GM12874 (cell line): ENCODE measurements around the gene NRARP.

Source experiments
- CTCF ChIP-seq: IDR thresholded peaks from 2 replicates; pipeline ENCODE4 v1.5.1; 2011; ENCODE audit warnings: low read depth, mild to moderate bottlenecking, control low read depth, low read length, moderate library complexity; ENCODE audit not compliant: insufficient read depth

The NRARP gene

GRCh38 chr9:137281345-137282116 is 20.5 kb downstream of the NRARP start:
- TF ChIP-seq CTCF = no peak

GRCh38 chr9:137280474-137281344 is 21.4 kb downstream of the NRARP start:
- no peak for TF ChIP-seq CTCF

GRCh38 chr9:137279741-137280473 is 22.2 kb downstream of the NRARP start:
- TF ChIP-seq CTCF = no peak

GRCh38 chr9:137278721-137279711 is 23.1 kb downstream of the NRARP start:
- no peak for TF ChIP-seq CTCF

- no peak for TF ChIP-seq CTCF
Observed at GRCh38 chr9:137278061-137278701, 23.9 kb downstream of the NRARP start.

GRCh38 chr9:137277329-137278041 is 24.6 kb downstream of the NRARP start, which contains the start of gene TOR4A:
Gene TOR4A, plus strand, starts transcription at chr9:137277726. Its CDS starts 964 bp downstream, at chr9:137278690.
- peak; percentile 30; the same call in 1 of the 2 replicates for TF ChIP-seq CTCF
